Astrocyte (in vitro differentiated cells and primary cell): ENCODE data around the gene UTS2R. TPM values are rescaled to one million over a fixed set of nuclear protein-coding genes. Genes with fewer than 3 reads are reported as not detected.

Source experiments
- DNase-seq: peaks from one replicate; pipeline ENCODE4 v3.0.0-alpha.2; 2010; ENCODE audit warnings: low read depth
- FAIRE-seq: peaks from 2 replicates; lab custom pipeline; 2011; peaks lifted over from hg19 to GRCh38; lab: Jason Lieb, UNC
- H2AFZ ChIP-seq: 2 replicates; pipeline ENCODE4 v1.6.0; 2012; ENCODE audit warnings: low read depth, low read length, inconsistent platforms
- H3K27ac ChIP-seq: 2 replicates; pipeline ENCODE4 v1.5.1; 2011; ENCODE audit warnings: low read depth, low read length, inconsistent platforms
- H3K27me3 ChIP-seq: 2 replicates; pipeline ENCODE4 v1.6.0; 2011; ENCODE audit warnings: low read length, inconsistent platforms; ENCODE audit not compliant: insufficient read depth
- H3K36me3 ChIP-seq: 2 replicates; pipeline ENCODE4 v1.5.1; 2011; ENCODE audit warnings: low read length, inconsistent platforms; ENCODE audit not compliant: insufficient read depth
- H3K4me1 ChIP-seq: 2 replicates; pipeline ENCODE4 v1.5.1; 2011; ENCODE audit warnings: low read length, inconsistent platforms; ENCODE audit not compliant: insufficient read depth
- H3K4me2 ChIP-seq: 2 replicates; pipeline ENCODE4 v1.6.0; 2012; ENCODE audit warnings: low read length, inconsistent platforms
- H3K4me3 ChIP-seq: 2 replicates; pipeline ENCODE4 v1.5.1; 2011; ENCODE audit warnings: low read depth, mild to moderate bottlenecking, low read length, inconsistent platforms; ENCODE audit not compliant: insufficient read depth
- H3K79me2 ChIP-seq: 2 replicates; pipeline ENCODE4 v1.6.0; 2012; ENCODE audit warnings: mild to moderate bottlenecking, low read length, inconsistent platforms; ENCODE audit not compliant: insufficient read depth
- H3K9ac ChIP-seq: 2 replicates; pipeline ENCODE4 v1.6.0; 2012; ENCODE audit warnings: mild to moderate bottlenecking, low read length, inconsistent platforms
- H3K9me3 ChIP-seq: 2 replicates; pipeline ENCODE4 v1.5.1; 2012; ENCODE audit warnings: low read depth, mild to moderate bottlenecking, low read length, inconsistent platforms; ENCODE audit not compliant: insufficient read depth
- H4K20me1 ChIP-seq: 2 replicates; pipeline ENCODE4 v1.6.0; 2012; ENCODE audit warnings: low read length, inconsistent platforms; ENCODE audit not compliant: insufficient read depth
- H3K27ac Mint-ChIP-seq: one replicate; pipeline ENCODE4 v1.8.0; 2021; ENCODE audit warnings: mild to moderate bottlenecking, mixed read lengths; ENCODE audit not compliant: unreplicated experiment
- H3K27me3 Mint-ChIP-seq: one replicate; pipeline ENCODE4 v1.8.0; 2021; ENCODE audit warnings: low read depth, mixed read lengths; ENCODE audit not compliant: unreplicated experiment
- H3K36me3 Mint-ChIP-seq: one replicate; pipeline ENCODE4 v1.8.0; 2021; ENCODE audit warnings: low read depth, mixed read lengths; ENCODE audit not compliant: unreplicated experiment
- H3K4me1 Mint-ChIP-seq: one replicate; pipeline ENCODE4 v1.8.0; 2021; ENCODE audit warnings: low read depth, mixed read lengths; ENCODE audit not compliant: unreplicated experiment
- H3K4me3 Mint-ChIP-seq: one replicate; pipeline ENCODE4 v1.8.0; 2021; ENCODE audit warnings: mild to moderate bottlenecking, moderate library complexity, mixed read lengths; ENCODE audit not compliant: unreplicated experiment
- H3K9me3 Mint-ChIP-seq: one replicate; pipeline ENCODE4 v1.8.0; 2021; ENCODE audit warnings: mild to moderate bottlenecking, mixed read lengths; ENCODE audit not compliant: unreplicated experiment
- EZH2 ChIP-seq: IDR thresholded peaks from 2 replicates; pipeline ENCODE4 v1.6.1; 2012; ENCODE audit warnings: mild to moderate bottlenecking, low read length, inconsistent platforms; ENCODE audit not compliant: insufficient read depth
- total RNA-seq: library from RNA; stranded (reverse); gene quantifications from 2 replicates; pipeline ENCODE4 v1.2.1, GENCODE V29; 2021
- TF ChIP-seq, protein P1 (sequence below): IDR thresholded peaks from 2 replicates; pipeline ENCODE4 v1.5.1; 2011; ENCODE audit warnings: low read depth, mild to moderate bottlenecking, inconsistent platforms, low read length, moderate library complexity; ENCODE audit not compliant: insufficient read depth

UTS2R gene
- total RNA-seq, 1 donor from 2014 or later, result not detected

DNA sequence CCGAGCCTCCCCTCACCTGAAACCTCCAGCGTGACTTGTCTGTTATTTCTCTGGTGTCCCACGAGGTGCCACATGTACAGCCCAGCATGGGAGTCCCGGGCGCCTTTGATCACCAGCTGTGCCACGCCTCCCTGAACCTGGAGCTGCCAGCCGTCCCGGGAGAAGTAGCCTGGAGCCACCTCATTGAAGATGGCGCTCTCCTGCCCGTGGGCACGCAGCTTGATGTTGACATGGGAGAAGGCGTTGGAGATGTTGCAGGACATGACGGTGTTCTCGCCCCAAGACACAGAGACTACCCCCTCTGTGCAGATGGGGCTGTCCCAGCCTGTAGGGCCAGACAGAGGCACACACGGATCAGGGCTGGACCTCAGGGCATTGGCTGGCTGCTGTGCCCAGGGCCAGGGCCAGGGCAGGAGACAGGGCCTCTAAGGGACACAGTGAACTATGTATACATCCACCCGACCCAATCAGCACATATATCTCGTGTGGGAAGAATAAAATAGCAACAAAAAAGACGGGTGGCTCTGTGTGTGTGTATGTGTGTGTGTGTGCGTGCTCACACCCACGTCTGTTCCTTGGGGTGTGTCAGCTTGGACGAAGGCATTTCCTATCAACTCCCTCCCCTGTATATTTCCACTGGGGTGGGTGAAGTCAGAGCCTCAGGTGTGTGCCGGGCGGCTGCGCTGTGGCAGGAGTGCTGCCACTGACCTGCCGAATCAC is 46.8 kb upstream of the UTS2R start:
- no peaks in the 10 kb centered on the region for H3K36me3 ChIP-seq
- FAIRE-seq (no peak), DNase-seq (no peak)
- peaks cover 5% of the 10 kb centered on the region for H3K4me1 ChIP-seq
- H4K20me1 ChIP-seq, result no peaks in the 10 kb centered on the region
- Mint-ChIP-seq H3K4me3 (no peak overlapping the region), H3K9me3 (no peaks in the 10 kb centered on the region), H3K36me3 (no peaks in the 10 kb centered on the region), H3K27me3 (peaks cover 27% of the 10 kb centered on the region), H3K4me1 (peaks cover 4% of the 10 kb centered on the region), H3K27ac (no peak overlapping the region)
- H3K4me3 ChIP-seq, result no peak overlapping the region
- no peak overlapping the region for H2AFZ ChIP-seq
- H3K79me2 ChIP-seq, result no peaks in the 10 kb centered on the region
- H3K27me3 ChIP-seq, result peaks cover 17% of the 10 kb centered on the region
- no peak overlapping the region for H3K27ac ChIP-seq
- TF ChIP-seq, protein P1, sequence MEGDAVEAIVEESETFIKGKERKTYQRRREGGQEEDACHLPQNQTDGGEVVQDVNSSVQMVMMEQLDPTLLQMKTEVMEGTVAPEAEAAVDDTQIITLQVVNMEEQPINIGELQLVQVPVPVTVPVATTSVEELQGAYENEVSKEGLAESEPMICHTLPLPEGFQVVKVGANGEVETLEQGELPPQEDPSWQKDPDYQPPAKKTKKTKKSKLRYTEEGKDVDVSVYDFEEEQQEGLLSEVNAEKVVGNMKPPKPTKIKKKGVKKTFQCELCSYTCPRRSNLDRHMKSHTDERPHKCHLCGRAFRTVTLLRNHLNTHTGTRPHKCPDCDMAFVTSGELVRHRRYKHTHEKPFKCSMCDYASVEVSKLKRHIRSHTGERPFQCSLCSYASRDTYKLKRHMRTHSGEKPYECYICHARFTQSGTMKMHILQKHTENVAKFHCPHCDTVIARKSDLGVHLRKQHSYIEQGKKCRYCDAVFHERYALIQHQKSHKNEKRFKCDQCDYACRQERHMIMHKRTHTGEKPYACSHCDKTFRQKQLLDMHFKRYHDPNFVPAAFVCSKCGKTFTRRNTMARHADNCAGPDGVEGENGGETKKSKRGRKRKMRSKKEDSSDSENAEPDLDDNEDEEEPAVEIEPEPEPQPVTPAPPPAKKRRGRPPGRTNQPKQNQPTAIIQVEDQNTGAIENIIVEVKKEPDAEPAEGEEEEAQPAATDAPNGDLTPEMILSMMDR, result no peak
- TF ChIP-seq EZH2, result no peak
- no peak overlapping the region for H3K4me2 ChIP-seq
- H3K9me3 ChIP-seq, result no peaks in the 10 kb centered on the region
- no peak overlapping the region for H3K9ac ChIP-seq

DNA sequence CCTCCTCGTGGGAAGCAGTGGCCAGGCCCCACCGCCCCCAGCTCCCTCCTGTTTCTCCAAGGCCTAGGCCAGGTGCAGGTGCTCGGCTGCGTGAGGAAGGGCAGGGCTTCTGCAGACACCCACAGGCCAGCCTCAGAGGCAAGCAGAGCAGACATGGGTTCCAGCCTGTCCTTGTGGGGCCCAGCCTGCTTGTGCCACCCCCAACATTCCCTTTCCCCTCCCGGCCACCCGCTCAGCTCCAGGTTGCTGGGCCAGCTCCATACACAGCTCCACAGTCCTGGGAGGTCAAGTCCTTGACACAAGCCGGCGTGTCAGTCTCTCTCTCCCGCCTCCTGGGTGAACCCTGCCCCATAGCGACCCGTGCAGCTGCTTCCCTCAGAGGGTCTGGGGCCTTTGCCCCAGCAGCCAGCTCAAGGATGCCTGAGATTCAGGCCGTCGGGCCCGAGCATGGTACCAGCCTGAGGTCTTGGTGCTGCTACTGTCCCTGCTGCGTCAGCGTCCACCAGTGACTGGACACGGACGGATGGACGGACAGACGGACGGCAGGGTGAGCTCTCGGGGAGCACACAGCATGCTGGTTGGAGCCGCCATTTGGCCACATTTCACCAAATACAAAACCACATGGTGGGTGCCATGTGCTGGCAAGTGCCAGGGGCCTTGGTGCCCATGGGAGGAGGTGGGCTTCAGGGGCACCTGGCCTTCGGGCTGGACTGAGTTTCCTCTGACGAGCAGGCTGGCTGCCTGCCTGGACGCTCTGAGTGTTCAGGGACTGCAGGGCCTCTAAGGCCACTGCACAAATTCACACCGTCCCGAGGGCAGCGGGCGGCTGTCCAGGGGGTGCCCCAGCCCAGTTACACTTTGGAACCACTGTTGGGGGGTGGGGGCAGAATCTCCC is 46.0 kb upstream of the UTS2R start:
- H3K27me3 ChIP-seq, result peaks cover 17% of the 10 kb centered on the region
- no peaks in the 10 kb centered on the region for H3K9me3 ChIP-seq
- H3K4me3 Mint-ChIP-seq, result no peak overlapping the region
- no peak overlapping the region for H3K9ac ChIP-seq
- no peak overlapping the region for H3K27ac Mint-ChIP-seq
- H3K4me1 ChIP-seq, result peaks cover 11% of the 10 kb centered on the region
- H3K27me3 Mint-ChIP-seq, result peaks cover 30% of the 10 kb centered on the region
- H3K27ac ChIP-seq, result no peak overlapping the region
- no peak overlapping the region for H3K4me3 ChIP-seq
- H3K36me3 ChIP-seq, result no peaks in the 10 kb centered on the region
- H3K4me1 Mint-ChIP-seq, result peaks cover 4% of the 10 kb centered on the region
- DNase-seq (no peak), FAIRE-seq (no peak)
- H4K20me1 ChIP-seq, result no peaks in the 10 kb centered on the region
- H3K36me3 Mint-ChIP-seq, result no peaks in the 10 kb centered on the region
- no peaks in the 10 kb centered on the region for H3K79me2 ChIP-seq
- TF ChIP-seq EZH2, result no peak
- TF ChIP-seq, protein P1, result no peak
- no peaks in the 10 kb centered on the region for H3K9me3 Mint-ChIP-seq
- no peak overlapping the region for H2AFZ ChIP-seq
- H3K4me2 ChIP-seq, result no peak overlapping the region
